ENCODE results near the gene ABCB8. TPM values are rescaled to one million over a fixed set of nuclear protein-coding genes. Genes with fewer than 3 reads are reported as not detected.
A peak's percentile ranks its signal among the peaks of the same experiment; 100 is the strongest.

Gene ABCB8
- total and polyA plus RNA-seq, 9 of the 15 experiments (the other 6 are each of a cell fraction or from before 2014, with no cell fraction given) = 7.6 to 106 (median 36.3) TPM

DNA sequence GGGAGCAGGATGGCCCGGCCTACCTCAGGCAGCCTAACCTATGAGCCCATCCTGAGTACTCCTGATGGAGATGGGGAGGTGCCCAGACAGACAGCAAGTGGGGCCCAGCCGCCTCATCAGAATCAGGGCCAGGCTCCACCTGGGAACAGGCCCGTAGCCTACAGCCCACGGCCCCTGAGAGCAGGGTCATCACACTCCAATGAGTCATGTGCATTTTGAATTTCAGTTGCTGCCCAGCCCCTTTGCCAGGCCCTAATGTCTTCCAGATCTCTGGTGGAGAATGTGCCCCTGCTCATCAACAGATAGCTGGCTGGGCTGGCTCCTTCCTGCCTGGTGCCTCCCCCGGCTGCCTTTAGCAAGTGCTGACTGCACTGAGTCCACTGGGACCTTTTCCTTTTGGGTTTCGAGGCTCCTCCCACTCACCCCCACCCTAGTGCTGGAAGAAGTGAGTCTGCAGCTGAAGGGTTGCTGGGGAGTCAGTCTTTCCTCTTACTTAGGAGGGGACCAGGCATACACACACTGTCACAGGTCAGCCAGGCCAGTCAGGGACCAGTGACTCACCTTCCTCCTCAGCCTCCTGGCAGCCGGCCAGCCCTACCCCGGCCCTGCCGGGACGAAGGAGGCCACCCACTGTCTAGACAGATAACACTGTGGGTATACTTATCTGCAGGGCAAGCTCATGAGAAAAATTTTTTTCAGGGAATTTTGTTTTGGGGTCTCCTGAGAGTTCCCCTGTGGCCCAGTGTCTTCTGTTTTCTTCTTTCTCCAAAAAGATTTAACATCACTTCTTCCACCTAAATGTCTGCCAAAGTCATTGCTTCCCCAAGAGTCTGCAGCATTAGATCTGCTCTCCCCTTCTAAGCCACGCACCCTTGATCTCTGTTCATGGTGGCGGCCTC, 10.9 kb downstream of the ABCB8 start (continued):
- TF ChIP-seq, protein P1, sequence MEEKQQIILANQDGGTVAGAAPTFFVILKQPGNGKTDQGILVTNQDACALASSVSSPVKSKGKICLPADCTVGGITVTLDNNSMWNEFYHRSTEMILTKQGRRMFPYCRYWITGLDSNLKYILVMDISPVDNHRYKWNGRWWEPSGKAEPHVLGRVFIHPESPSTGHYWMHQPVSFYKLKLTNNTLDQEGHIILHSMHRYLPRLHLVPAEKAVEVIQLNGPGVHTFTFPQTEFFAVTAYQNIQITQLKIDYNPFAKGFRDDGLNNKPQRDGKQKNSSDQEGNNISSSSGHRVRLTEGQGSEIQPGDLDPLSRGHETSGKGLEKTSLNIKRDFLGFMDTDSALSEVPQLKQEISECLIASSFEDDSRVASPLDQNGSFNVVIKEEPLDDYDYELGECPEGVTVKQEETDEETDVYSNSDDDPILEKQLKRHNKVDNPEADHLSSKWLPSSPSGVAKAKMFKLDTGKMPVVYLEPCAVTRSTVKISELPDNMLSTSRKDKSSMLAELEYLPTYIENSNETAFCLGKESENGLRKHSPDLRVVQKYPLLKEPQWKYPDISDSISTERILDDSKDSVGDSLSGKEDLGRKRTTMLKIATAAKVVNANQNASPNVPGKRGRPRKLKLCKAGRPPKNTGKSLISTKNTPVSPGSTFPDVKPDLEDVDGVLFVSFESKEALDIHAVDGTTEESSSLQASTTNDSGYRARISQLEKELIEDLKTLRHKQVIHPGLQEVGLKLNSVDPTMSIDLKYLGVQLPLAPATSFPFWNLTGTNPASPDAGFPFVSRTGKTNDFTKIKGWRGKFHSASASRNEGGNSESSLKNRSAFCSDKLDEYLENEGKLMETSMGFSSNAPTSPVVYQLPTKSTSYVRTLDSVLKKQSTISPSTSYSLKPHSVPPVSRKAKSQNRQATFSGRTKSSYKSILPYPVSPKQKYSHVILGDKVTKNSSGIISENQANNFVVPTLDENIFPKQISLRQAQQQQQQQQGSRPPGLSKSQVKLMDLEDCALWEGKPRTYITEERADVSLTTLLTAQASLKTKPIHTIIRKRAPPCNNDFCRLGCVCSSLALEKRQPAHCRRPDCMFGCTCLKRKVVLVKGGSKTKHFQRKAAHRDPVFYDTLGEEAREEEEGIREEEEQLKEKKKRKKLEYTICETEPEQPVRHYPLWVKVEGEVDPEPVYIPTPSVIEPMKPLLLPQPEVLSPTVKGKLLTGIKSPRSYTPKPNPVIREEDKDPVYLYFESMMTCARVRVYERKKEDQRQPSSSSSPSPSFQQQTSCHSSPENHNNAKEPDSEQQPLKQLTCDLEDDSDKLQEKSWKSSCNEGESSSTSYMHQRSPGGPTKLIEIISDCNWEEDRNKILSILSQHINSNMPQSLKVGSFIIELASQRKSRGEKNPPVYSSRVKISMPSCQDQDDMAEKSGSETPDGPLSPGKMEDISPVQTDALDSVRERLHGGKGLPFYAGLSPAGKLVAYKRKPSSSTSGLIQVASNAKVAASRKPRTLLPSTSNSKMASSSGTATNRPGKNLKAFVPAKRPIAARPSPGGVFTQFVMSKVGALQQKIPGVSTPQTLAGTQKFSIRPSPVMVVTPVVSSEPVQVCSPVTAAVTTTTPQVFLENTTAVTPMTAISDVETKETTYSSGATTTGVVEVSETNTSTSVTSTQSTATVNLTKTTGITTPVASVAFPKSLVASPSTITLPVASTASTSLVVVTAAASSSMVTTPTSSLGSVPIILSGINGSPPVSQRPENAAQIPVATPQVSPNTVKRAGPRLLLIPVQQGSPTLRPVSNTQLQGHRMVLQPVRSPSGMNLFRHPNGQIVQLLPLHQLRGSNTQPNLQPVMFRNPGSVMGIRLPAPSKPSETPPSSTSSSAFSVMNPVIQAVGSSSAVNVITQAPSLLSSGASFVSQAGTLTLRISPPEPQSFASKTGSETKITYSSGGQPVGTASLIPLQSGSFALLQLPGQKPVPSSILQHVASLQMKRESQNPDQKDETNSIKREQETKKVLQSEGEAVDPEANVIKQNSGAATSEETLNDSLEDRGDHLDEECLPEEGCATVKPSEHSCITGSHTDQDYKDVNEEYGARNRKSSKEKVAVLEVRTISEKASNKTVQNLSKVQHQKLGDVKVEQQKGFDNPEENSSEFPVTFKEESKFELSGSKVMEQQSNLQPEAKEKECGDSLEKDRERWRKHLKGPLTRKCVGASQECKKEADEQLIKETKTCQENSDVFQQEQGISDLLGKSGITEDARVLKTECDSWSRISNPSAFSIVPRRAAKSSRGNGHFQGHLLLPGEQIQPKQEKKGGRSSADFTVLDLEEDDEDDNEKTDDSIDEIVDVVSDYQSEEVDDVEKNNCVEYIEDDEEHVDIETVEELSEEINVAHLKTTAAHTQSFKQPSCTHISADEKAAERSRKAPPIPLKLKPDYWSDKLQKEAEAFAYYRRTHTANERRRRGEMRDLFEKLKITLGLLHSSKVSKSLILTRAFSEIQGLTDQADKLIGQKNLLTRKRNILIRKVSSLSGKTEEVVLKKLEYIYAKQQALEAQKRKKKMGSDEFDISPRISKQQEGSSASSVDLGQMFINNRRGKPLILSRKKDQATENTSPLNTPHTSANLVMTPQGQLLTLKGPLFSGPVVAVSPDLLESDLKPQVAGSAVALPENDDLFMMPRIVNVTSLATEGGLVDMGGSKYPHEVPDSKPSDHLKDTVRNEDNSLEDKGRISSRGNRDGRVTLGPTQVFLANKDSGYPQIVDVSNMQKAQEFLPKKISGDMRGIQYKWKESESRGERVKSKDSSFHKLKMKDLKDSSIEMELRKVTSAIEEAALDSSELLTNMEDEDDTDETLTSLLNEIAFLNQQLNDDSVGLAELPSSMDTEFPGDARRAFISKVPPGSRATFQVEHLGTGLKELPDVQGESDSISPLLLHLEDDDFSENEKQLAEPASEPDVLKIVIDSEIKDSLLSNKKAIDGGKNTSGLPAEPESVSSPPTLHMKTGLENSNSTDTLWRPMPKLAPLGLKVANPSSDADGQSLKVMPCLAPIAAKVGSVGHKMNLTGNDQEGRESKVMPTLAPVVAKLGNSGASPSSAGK (IDR thresholded peaks at IDR 0.05) = no peak
- TF ChIP-seq ZNF668 (CRISPR knock-in tag; IDR thresholded peaks at IDR 0.05) (0 out of 2 replicates have a peak, but pooled peaks have one; percentile 40), SREBF1 (IDR thresholded peaks at IDR 0.05; ENCODE audit: borderline replicate concordance, low read depth, low read length) (no peak), NCOA1 (IDR thresholded peaks at IDR 0.05; ENCODE audit: low read depth) (peak; percentile 66; the same call in 1 of the 2 replicates), CBX5 (IDR thresholded peaks at IDR 0.05; ENCODE audit: borderline replicate concordance, low read depth) (no peak), SMARCE1 (IDR thresholded peaks at IDR 0.05) (peak; percentile 100), CTBP1 (IDR thresholded peaks at IDR 0.05; ENCODE audit: borderline replicate concordance) (peak; percentile 98), ZNF699 (CRISPR knock-in tag; IDR thresholded peaks at IDR 0.05; ENCODE audit: insufficient replicate concordance) (no peak), KLF6 (CRISPR knock-in tag; IDR thresholded peaks at IDR 0.05; ENCODE audit: borderline replicate concordance) (no peak; the same call in 1 of the 2 replicates), ZSCAN32 (CRISPR knock-in tag; IDR thresholded peaks at IDR 0.05) (peak; percentile 36; the same call in 1 of the 2 replicates), SREBF2 (CRISPR knock-in tag; IDR thresholded peaks at IDR 0.05) (no peak), HDAC2 (IDR thresholded peaks at IDR 0.05) (peak; percentile 90), ZNF24 (IDR thresholded peaks at IDR 0.05) (peak; percentile 97), POLR2G (IDR thresholded peaks at IDR 0.05; ENCODE audit: low read depth, low read length) (peak; percentile 72), FOXA3 (CRISPR knock-in tag; conservative IDR thresholded peaks at IDR 0.05 in 1 of 2, IDR thresholded peaks at IDR 0.05 in 1 of 2) (no peak), ZNF551 (CRISPR knock-in tag; IDR thresholded peaks at IDR 0.05) (no peak), CREBBP (IDR thresholded peaks at IDR 0.05; ENCODE audit: low read depth, low read length) (no peak), TRIM24 (IDR thresholded peaks at IDR 0.05) (peak; percentile 64 to 87; a peak in 3 of 4 replicates)

Measured in K562 (cell line).